NCI-H2081 treated with DMSO at 0.1 percent for 48 hours (cell line): ENCODE measurements around the gene FHOD3.
"Not testable (repeated sequence)": the region's sequence is repeated elsewhere in the genome, so short reads cannot be mapped to it uniquely, and the experiment has no call there.

Experiments
- DNase-seq: peaks from one replicate; lab custom pipeline; 2025; lab: John Stamatoyannopoulos, UW

FHOD3 gene

GRCh38 chr18:36757081-36757480 lies 459.6 kb downstream of the FHOD3 start:
- DNase-seq = peak; percentile 10

DNA sequence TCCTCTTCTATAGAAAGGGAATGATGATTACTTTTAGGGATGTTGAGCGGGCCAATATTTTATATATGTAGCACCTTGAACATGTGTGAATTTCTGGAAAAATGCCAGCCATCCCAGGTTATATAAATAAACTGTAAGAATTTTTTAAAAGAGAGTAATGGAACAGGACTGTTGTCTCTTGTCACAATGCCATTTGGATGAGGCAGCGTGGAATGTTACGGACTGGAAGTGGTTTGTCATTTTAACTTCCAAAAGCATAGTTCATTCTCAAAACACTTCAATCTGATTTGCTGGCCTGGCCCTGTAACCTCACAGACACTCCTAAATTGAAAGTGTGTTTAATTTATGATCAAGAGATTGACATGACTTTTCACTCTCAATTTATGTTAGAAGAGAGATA lies 460.5 kb downstream of the FHOD3 start:
- no peak for DNase-seq

DNA sequence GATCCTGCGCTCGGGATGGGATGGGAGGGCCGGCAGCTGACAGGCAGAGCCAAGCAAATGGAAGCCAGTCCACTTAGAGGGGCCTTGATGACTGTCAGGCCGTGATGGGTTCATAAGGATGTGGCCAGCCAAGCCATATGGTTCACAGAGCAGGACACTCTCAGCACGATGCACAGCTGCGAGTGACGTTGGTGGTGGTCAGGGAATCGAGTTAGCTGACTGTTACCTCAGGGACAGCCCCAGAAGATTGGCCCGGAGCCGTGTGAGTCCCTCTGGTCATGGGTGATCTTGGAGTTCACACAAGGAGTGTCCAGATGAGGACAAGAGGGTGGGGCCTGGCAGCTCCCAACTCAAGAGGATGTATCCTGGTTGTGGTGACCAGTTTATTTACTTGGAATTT lies 461.1 kb downstream of the FHOD3 start:
- DNase-seq = no peak

DNA sequence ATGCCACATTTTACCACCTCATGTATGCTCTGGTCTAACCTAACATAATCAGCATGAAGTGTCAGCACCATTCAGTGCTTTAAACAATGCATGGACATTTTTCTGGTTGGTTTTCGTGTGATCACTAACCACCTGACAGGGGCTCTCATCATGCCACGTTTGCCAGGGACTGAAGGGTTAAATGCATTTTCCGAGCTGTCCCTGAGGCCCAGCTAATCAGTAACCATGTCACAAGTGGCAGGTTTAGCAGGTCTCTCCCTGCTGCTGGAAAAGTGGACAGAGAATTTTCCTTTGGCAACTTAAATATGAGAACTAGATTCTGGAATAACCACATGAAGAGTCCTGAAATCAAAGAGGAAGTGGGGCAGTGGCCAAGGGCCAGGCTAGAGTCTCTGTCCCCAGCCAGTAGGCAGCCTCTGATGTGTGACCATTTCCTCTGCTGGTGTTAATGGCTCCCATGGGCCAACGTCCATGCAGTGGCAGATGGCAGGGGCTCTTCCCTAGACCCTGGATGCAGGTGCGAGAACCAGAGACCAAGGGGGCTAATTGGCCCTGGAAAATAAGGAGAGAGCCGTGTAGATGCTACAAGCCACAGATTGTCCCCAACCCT lies 461.8 kb downstream of the FHOD3 start:
- no peak for DNase-seq

- no peak for DNase-seq
These were observed 463.1 kb downstream of the FHOD3 start for GRCh38 chr18:36760598-36760997.

- DNase-seq = no peak
These were observed 463.7 kb downstream of the FHOD3 start for GRCh38 chr18:36761186-36761698.

- no peak for DNase-seq
These were observed 464.6 kb downstream of the FHOD3 start for GRCh38 chr18:36762074-36762473.

DNA sequence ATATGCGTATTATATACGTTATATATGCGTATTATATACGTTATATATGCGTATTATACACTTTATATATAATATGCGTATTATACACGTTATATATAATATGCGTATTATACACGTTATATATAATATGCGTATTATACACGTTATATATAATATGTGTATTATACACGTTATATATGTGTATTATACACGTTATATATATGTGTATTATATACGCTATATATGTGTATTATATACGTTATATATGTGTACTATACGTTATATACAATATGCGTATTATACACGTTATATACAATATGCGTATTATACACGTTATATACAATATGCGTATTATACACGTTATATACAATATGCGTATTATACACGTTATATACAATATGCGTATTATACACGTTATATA lies 465.5 kb downstream of the FHOD3 start:
- not testable (repeated sequence) for DNase-seq

DNA sequence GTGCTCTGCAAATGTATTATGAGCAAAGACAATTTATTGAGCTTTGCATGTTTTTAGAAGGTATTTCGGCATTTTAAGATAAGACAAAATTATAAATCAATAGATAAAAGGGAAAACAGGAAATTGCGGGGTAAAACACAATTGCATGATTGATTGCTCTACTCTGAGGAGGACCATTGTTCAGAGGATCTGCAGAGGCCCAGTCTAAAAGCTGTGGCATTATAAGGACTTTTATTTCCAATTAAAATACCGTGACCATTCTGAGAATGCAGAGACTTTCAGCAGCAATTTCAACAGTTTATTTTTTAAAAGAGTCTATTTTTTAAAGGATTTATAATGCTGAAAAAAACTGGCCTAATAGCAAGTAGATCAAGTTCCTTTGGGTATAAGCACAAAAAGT lies 469.3 kb downstream of the FHOD3 start:
- DNase-seq = no peak

DNA sequence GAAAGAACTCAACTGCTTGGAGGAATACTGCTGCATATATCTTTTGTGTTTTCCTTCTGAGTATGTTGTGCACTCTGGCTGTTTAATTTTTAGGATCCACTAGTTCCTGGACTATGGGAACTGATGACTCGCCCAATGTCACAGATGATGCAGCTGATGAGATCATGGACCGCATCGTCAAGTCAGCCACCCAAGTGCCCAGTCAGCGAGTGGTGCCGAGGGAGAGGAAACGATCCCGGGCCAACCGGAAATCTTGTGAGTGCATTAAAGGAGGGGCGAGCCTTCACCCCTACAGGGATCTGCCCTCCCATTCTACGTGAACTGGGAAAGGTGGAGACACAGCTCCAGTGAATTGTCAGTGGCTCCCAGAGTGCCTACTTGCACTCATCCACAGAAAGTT lies 471.7 kb downstream of the FHOD3 start:
- no peak for DNase-seq

- DNase-seq = no peak
These were observed 472.2 kb downstream of the FHOD3 start for GRCh38 chr18:36769611-36770314.

DNA sequence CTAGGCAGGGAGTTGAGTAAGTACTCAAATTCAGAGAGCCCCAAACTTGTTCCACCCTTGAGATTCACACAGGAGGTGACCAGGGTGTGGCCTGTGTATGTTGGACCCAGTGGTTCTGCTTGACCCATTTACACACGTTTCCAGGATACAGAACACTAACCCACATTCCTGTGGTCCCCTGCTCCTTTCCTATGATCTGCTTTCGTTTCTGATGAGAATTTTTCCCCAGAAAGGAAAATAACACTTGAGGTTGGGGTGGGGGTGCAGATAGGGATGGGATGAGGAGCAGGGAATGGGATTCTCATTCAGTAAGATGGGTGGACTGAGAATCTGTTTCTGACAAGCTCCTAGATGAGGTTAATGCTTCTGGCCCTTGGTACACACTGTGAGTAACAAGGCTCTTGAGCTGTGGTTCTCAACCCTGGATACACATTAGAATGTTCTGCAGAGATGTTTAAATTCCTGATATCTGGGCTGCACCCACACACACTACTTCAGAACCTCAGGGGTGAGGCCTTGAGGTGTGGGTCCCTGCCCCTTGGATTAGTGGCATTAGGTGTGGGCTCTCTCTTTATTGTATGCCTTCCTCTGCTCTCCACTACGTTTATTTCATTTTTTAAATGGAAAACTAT lies 472.9 kb downstream of the FHOD3 start:
- DNase-seq = no peak

DNA sequence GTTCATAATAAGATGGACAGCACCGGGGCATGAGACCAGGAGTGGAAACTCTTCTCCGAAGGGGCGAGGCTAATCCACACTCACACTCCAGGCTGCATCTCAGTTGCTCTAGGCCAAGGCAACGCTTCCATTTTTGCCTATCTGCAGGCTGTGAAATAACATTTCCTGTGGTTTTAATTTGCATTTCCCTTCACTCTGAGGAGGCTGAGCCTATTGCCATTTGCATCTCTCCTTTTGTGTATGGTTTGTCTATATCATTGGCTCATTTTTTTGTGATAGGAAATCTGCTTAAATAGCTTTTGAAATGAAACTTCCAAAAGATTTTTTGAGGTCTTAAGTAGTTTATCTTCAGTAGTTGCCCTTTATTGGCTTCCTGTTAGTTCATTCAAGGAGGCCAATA lies 473.7 kb downstream of the FHOD3 start:
- DNase-seq = no peak

- DNase-seq = no peak
These were observed 474.8 kb downstream of the FHOD3 start for GRCh38 chr18:36772241-36772723.

- DNase-seq = no peak
These were observed 477.9 kb downstream of the FHOD3 start for GRCh38 chr18:36775396-36775795.

- no peak for DNase-seq
These were observed 479.1 kb downstream of the FHOD3 start for GRCh38 chr18:36776650-36777049.

DNA sequence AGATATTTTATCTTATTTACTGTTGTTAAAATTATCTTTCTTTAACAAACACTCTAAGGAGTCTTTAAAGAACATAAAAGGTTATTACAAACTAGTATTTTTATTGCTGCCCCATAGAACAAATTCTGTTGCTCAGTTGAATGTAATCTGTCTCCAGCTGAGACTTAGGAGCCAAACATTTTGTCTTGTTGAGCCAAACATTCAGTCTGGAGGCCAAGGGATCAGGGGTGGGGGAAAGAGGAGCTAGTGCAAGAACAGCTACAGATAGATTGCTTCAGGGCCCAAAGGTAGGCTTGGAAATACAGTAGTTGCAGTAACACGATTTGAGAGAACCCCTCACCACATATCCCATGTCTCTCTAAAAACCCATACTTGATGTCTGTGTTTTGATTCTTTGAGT lies 480.1 kb downstream of the FHOD3 start:
- no peak for DNase-seq

DNA sequence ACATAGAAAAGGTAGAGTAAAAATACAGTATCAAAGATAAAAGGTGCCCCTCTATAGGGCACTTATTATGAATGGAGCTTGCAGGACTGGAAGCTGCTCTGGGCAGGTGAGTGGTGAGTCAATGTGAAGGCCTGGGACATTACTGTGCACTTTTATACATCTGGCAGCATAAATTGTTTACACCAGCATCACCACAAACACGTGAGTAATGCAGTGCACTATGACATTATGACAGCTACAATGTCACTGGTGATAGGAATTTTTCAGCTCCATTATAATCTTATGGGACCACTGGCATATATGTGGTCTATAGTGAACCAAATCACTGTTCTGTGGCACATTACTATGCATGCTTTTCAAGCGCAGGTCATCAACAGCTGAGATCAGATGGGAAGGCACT lies 483.2 kb downstream of the FHOD3 start:
- DNase-seq = no peak

DNA sequence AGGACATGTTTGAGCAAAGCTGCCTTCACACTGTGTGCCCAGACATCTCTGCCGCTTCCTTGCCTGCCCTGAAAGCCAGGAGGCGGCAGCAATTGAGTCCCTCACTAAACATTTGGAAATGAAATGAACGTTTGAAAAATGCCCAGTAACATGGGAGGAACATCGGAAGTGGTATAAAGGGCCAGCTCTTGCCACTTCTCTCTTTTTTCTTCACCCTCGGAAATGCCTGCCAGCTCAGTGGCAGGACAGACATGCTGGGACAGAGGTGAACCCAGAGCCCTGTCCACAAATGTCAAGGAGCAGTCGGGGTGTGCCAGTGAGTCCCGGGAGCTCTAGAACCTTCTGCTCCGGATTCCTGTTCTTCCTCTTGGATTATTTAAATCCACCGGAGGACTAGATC lies 485.2 kb downstream of the FHOD3 start:
- no peak for DNase-seq

DNA sequence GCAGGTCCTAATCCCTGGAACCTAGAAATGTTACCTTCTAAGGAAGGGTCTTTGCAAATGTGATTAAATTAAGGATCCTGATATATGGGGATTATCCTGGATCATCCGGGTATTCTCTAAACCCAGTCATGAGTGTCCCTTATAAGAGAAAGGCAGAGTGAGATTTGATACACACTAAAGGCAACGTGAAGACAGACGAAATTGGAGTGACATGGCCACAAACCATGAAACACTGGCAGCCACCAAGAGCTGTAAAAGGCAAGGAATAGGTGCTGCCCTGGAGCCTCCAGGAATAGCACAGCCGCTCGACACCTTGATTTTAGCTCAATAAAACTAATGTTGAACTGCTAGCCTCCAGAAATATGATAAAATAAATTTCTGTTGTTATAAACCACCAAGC lies 486.3 kb downstream of the FHOD3 start:
- no peak for DNase-seq

DNA sequence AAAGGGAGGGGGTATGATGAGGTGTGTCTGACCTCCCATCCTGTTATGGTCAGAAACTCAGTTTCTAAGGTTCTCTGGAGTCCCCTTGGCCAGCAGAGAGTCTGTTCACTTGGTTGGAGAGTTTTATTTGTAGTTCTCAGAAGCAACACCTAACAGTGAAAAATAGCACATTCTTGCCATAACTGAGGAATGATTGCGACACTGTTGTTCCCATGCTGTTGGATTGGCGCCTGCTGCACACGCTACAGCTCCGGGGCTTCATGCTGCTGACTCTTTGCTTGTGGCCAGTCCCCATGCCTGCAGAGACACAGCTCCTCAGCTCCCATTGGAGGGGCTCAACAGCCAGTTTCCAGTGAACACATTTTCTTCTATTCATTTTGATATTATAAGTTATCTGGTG lies 489.2 kb downstream of the FHOD3 start:
- DNase-seq = no peak

DNA sequence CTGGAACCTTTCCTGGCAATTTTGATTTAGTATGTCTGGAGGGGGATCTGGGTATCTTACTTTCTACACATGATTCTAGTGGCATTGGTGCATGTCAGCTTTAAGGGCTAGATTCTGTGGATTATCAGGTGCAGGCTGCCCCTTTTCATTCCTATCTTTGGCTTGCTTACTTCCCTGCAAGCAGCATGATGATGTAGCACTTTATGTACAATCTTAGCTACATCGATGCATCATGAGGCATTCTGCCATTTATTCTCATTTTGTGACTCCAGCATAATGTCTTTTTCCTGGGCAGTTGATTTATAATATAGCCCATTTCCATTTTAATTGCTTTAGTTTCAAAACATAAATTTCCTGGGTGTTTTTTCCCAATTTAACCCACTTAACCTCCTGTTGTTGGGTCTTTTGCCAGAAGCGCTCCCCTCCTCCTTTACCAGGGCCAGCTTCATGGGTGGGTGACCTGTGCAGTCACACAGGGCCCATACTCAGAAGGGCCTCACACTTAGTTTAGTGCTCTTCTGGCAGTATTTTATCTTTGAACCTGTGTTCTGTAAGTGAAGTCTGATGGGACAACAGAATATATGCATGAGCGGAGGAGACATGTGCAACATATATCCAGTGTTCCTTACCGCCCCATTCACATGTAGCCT lies 495.2 kb downstream of the FHOD3 start:
- DNase-seq = no peak
